GM06990 (cell line): Measurements from ENCODE around the gene NT5C2.

Experiments used
- DNase-seq: peaks from one replicate; pipeline ENCODE4 v3.0.0-alpha.2; 2011; ENCODE audit not compliant: insufficient read length; ENCODE audit errors: extremely low read depth
- H3K27me3 ChIP-seq: replicated peaks from 2 replicates; pipeline ENCODE4 v1.6.0; 2011; ENCODE audit warnings: low read length; ENCODE audit not compliant: control insufficient read depth, insufficient read depth
- H3K36me3 ChIP-seq: 2 replicates; pipeline ENCODE4 v1.5.1; 2011; ENCODE audit warnings: low read length; ENCODE audit not compliant: control insufficient read depth, insufficient read depth
- H3K4me3 ChIP-seq: replicated peaks from 2 replicates; pipeline ENCODE4 v1.5.1; 2011; ENCODE audit warnings: low read depth, mild to moderate bottlenecking, control low read depth, low read length
- TF ChIP-seq, protein P1 (sequence below): IDR thresholded peaks from 2 replicates; pipeline ENCODE4 v1.5.1; 2011; ENCODE audit warnings: low read length, control low read depth, mild to moderate bottlenecking, inconsistent platforms; ENCODE audit not compliant: insufficient read depth, poor library complexity, severe bottlenecking

NT5C2 gene

DNA sequence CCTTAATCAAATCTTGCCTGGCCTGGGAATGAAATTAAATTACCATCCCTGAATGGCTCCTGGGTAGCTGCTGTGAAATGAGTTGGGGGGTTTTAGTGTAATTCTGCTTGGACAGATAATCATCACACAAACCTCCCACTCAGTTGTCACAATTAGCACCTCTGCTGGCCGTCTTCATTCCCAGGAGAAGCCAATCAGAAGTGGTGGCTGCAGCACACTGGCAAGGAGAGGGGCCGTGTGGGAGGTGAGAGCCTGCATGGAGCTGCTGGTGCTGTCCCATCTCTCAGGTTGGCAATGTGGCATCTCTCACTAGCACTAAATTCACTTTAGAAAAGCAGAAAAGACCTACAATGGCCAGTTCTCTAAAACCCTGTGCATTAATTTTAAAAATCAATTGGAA lies 92.5 kb downstream of the NT5C2 start:
- H3K27me3 ChIP-seq, result no peaks in the 10 kb centered on the region
- peaks cover 9% of the 10 kb centered on the region for H3K36me3 ChIP-seq
- no peak overlapping the region for H3K4me3 ChIP-seq
- TF ChIP-seq, protein P1, sequence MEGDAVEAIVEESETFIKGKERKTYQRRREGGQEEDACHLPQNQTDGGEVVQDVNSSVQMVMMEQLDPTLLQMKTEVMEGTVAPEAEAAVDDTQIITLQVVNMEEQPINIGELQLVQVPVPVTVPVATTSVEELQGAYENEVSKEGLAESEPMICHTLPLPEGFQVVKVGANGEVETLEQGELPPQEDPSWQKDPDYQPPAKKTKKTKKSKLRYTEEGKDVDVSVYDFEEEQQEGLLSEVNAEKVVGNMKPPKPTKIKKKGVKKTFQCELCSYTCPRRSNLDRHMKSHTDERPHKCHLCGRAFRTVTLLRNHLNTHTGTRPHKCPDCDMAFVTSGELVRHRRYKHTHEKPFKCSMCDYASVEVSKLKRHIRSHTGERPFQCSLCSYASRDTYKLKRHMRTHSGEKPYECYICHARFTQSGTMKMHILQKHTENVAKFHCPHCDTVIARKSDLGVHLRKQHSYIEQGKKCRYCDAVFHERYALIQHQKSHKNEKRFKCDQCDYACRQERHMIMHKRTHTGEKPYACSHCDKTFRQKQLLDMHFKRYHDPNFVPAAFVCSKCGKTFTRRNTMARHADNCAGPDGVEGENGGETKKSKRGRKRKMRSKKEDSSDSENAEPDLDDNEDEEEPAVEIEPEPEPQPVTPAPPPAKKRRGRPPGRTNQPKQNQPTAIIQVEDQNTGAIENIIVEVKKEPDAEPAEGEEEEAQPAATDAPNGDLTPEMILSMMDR, result no peak
- no peak for DNase-seq

GRCh38 chr10:103098240-103098639 lies 94.8 kb downstream of the NT5C2 start:
- H3K27me3 ChIP-seq, result no peaks in the 10 kb centered on the region
- no peak overlapping the region for H3K4me3 ChIP-seq
- TF ChIP-seq, protein P1, result no peak
- DNase-seq, result no peak
- peaks cover 11% of the 10 kb centered on the region for H3K36me3 ChIP-seq

GRCh38 chr10:103096130-103096529 lies 96.9 kb downstream of the NT5C2 start:
- DNase-seq, result no peak
- Histone ChIP-seq H3K4me3 (no peak overlapping the region), H3K27me3 (no peaks in the 10 kb centered on the region), H3K36me3 (peaks cover 7% of the 10 kb centered on the region)
- TF ChIP-seq, protein P1, result no peak

DNA sequence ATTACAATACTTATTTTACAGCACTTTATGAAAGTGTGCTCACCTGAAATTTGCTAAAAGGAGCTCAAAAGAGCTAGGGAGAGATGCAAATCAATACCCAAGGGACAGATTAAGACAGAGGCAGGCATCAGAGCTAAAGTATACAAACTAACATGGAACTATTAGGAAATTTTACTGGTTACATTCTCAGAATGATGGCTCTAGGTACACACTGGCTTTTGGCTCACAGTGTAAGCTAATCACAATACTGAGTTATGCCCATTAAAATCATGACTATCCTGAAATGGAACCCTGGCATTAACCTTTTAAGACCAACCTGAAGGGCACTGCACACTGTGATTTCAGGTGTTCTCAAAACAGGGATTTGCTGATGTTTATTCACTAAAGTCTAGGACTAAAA lies 98.1 kb downstream of the NT5C2 start:
- peaks cover 8% of the 10 kb centered on the region for H3K36me3 ChIP-seq
- no peak for DNase-seq
- TF ChIP-seq, protein P1, result no peak
- no peaks in the 10 kb centered on the region for H3K27me3 ChIP-seq
- H3K4me3 ChIP-seq, result no peak overlapping the region

GRCh38 chr10:103090911-103091310 lies 102.2 kb downstream of the NT5C2 start:
- Histone ChIP-seq H3K4me3 (no peak overlapping the region), H3K27me3 (no peaks in the 10 kb centered on the region), H3K36me3 (peaks cover 11% of the 10 kb centered on the region)
- no peak for DNase-seq
- TF ChIP-seq, protein P1, result no peak

GRCh38 chr10:103089493-103089892 lies 103.6 kb downstream of the NT5C2 start:
- peaks cover 13% of the 10 kb centered on the region for H3K36me3 ChIP-seq
- H3K4me3 ChIP-seq, result no peak overlapping the region
- TF ChIP-seq, protein P1, result no peak
- no peak for DNase-seq
- H3K27me3 ChIP-seq, result no peaks in the 10 kb centered on the region
